GM21390 (cell line): ENCODE measurements around the gene PCDHB6.
"Not testable (repeated sequence)": the region's sequence is repeated elsewhere in the genome, so short reads cannot be mapped to it uniquely, and the experiment has no call there.

Experiments
- ATAC-seq: cut with Tn5 transposase; IDR thresholded peaks from one replicate; pipeline ENCODE4 v1.9.1; 2021; ENCODE audit not compliant: unreplicated experiment

Gene PCDHB6

DNA sequence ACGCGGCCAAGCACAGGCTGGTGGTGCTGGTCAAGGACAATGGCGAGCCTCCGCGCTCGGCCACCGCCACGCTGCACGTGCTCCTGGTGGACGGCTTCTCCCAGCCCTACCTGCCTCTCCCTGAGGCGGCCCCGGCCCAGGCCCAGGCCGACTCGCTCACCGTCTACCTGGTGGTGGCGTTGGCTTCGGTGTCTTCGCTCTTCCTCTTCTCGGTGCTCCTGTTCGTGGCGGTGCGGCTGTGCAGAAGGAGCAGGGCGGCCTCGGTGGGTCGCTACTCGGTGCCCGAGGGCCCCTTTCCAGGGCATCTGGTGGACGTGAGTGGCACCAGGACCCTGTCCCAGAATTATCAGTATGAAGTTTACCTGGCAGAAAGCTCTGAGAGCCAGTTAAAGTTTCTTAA, 8.0 kb downstream of the PCDHB6 start:
- ATAC-seq = not testable (repeated sequence)

DNA sequence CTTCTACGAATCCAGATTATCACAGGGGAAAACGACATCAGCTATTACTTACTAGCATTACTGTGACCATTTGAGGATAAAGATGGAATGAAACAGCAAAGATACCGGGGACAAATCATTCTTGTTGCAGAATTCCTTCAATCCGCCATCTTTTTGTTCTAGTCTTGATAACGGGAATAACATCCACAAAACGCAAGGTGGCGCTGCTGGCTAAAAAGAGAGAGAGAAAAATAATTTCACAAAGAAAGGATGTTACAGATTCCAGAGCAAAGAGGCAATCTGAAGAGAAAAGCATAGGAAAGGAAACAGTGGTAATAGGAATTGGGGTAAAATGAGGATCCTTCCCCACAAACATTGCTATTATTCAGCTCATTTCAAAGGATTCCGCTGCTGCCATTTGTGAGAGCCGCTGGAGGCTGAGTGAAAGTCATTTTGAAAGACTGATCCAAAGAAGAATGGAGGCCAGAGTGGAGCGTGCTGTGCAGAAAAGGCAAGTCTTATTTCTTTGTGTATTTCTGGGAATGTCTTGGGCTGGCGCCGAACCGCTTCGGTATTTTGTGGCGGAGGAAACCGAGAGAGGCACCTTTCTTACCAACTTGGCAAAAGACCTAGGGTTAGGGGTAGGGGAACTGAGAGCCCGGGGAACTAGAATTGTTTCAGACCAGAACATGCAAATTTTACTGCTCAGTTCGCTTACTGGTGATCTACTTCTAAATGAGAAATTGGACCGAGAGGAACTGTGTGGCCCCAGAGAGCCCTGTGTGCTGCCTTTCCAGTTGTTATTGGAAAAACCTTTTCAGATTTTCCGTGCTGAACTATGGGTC, 22.7 kb downstream of the PCDHB6 start, which contains the start of gene PCDHB7:
Gene PCDHB7 (plus strand): TSS at position 264 of the 824 bp plus-strand sequence. CDS start 192 bp downstream, at position 456.
- ATAC-seq = no peak

DNA sequence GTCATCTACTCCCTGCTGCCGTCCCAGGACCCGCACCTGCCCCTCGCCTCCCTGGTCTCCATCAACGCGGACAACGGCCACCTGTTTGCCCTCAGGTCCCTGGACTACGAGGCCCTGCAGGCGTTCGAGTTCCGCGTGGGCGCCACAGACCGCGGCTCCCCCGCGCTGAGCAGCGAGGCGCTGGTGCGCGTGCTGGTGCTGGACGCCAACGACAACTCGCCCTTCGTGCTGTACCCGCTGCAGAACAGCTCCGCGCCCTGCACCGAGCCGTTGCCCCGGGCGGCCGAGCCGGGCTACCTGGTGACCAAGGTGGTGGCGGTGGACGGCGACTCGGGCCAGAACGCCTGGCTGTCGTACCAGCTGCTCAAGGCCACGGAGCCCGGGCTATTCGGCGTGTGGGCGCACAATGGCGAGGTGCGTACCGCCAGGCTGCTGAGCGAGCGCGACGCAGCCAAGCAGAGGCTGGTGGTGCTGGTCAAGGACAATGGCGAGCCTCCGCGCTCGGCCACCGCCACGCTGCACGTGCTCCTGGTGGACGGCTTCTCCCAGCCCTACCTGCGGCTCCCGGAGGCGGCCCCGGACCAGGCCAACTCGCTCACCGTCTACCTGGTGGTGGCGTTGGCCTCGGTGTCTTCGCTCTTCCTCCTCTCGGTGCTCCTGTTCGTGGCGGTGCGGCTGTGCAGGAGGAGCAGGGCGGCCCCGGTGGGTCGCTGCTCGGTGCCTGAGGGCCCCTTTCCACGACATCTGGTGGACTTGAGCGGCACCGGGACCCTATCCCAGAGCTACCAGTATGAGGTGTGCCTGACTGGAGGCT, 24.6 kb downstream of the PCDHB6 start:
- not testable (repeated sequence) for ATAC-seq

DNA sequence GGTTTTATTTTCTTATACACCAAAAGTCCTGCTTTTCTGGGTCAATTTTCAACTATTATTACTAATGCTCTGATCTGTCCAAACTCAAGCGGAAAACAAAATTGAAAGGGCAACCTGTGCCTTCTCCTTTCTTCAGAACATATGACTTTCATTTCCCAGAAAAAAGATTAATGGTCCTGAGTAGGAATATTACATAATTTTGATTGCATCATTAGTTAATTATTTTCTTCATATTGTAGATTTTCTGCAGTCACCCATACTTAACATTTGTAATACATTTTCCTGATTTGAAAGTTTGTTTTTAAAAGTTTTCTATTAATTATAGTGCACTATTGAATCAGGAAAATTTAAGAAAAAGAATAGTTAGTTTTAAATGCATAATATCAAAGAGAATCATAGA, 26.1 kb downstream of the PCDHB6 start:
- ATAC-seq = no peak

DNA sequence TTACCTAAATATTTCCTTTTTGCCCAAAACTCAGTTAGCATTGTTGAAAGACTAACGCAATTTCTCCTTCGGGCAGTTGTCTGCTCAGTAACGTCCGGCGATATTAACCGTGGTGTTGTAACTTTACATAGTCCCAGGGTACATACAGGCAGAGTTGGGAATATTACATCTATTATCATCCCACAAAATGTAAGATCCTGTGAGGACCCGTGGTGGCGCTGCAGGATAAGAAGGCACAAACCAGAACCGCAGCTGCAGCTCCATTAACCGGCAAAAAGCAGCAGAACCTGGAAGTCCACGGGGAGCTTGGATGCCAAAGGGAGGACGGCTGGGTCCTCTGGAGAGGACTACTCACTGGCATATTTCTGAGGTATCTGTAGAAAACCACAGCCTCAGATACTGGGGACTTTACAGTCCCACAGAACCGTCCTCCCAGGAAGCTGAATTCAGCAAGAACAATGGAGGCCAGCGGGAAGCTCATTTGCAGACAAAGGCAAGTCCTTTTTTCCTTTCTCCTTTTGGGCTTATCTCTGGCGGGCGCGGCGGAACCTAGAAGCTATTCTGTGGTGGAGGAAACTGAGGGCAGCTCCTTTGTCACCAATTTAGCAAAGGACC, 27.8 kb downstream of the PCDHB6 start, which contains the start of gene PCDHB8:
Gene PCDHB8 (plus strand): TSS at position 214 of the 615 bp plus-strand sequence. CDS start 245 bp downstream, at position 459.
- ATAC-seq = not testable (repeated sequence)

DNA sequence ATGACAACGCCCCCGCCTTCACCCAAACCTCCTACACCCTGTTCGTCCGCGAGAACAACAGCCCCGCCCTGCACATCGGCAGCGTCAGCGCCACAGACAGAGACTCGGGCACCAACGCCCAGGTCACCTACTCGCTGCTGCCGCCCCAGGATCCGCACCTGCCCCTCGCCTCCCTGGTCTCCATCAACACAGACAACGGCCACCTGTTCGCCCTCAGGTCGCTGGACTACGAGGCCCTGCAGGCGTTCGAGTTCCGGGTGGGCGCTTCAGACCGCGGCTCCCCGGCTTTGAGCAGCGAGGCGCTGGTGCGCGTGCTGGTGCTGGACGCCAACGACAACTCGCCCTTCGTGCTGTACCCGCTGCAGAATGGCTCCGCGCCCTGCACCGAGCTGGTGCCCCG, 29.5 kb downstream of the PCDHB6 start:
- not testable (repeated sequence) for ATAC-seq

DNA sequence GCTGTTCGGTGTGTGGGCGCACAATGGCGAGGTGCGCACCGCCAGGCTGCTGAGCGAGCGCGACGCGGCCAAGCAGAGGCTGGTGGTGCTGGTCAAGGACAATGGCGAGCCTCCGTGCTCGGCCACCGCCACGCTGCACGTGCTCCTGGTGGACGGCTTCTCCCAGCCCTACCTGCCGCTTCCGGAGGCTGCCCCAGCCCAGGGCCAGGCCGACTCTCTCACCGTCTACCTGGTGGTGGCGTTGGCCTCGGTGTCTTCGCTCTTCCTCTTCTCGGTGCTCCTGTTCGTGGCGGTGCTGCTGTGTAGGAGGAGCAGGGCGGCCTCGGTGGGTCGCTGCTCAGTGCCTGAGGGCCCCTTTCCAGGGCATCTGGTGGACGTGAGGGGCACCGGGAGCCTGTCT, 30.0 kb downstream of the PCDHB6 start:
- ATAC-seq = not testable (repeated sequence)

DNA sequence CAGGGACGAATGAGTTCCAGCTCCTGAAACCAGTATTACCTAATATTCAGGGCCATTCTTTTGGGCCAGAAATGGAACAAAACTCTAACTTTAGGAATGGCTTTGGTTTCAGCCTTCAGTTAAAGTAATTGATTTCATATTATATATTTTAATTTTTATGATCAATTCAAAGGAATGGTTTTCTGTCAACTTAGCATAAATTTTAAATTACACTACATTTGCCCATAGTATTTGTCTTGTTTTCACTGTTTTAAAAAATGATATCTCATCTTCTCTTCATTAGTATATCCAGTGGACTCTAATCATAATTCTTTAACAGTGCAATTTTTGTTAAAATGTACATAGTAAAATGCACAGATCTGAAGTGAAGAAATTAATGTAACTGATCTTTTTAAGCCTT, 30.5 kb downstream of the PCDHB6 start:
- ATAC-seq = no peak

DNA sequence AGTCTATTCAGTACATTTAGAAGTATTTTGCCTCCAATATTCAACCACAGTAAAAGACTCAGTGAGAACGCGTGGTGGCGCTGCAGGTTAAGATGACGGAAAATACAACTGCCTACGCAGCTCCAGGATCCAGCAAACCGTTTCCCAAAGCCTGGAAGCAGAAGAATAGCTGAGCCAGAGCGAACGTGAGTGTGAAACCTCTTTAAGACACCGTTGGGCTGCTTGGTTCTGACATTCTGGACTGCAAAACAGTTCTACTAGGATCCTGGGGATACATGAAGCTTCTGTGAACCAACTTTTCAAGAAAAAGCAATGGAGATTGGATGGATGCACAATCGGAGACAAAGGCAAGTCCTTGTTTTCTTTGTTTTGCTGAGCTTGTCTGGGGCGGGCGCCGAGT, 32.4 kb downstream of the PCDHB6 start, which contains the start of gene PCDHB16:
Gene PCDHB16 (plus strand): TSS at position 140 of the 400 bp plus-strand sequence. CDS start 173 bp downstream, at position 313.
- ATAC-seq = no peak

DNA sequence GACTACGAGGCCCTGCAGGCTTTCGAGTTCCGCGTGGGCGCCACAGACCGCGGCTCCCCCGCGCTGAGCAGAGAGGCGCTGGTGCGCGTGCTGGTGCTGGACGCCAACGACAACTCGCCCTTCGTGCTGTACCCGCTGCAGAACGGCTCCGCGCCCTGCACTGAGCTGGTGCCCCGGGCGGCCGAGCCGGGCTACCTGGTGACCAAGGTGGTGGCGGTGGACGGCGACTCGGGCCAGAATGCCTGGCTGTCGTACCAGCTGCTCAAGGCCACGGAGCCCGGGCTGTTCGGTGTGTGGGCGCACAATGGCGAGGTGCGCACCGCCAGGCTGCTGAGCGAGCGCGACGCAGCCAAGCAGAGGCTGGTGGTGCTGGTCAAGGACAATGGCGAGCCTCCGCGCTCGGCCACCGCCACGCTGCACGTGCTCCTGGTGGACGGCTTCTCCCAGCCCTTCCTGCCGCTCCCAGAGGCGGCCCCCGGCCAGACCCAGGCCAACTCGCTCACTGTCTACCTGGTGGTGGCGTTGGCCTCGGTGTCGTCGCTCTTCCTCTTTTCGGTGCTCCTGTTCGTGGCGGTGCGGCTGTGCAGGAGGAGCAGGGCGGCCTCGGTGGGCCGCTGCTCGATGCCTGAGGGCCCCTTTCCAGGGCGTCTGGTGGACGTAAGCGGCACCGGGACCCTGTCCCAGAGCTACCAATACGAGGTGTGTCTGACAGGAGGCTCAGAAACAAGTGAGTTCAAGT, 34.4 kb downstream of the PCDHB6 start:
- not testable (repeated sequence) for ATAC-seq

DNA sequence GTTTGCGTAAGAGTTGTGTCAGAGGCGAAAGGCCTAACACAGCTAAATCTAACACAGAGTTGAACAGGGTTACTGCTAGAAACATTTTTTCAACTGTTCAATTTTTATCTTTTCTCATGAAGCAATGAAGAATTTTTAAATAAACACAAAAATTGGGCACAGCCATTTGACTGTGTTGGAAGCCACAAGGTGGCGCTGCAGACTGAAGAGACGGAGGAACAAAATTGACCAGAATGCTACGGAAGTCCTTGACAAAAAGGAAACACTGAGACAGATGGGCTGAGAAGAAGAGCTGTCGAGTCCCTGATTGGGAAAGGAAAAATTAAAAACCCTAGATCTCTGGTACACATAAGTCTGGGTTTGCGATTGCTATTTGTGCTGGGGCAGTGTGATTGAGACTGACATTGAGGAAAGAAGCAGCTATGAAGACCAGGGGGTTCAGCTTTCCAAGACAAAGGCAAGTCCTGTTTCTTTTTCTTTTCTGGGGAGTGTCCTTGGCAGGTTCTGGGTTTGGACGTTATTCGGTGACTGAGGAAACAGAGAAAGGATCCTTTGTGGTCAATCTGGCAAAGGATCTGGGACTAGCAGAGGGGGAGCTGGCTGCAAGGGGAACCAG, 37.1 kb downstream of the PCDHB6 start, which contains the start of gene PCDHB9:
Gene PCDHB9 (plus strand): TSS at position 265 of the 616 bp plus-strand sequence. CDS start 158 bp downstream, at position 423.
- no peak for ATAC-seq

DNA sequence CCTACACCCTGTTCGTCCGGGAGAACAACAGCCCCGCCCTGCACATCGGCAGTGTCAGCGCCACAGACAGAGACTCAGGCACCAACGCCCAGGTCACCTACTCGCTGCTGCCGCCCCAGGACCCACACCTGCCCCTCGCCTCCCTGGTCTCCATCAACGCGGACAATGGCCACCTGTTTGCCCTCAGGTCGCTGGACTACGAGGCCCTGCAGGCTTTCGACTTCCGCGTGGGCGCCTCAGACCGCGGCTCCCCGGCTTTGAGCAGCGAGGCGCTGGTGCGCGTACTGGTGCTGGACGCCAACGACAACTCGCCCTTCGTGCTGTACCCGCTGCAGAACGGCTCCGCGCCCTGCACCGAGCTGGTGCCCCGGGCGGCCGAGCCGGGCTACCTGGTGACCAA, 38.8 kb downstream of the PCDHB6 start:
- ATAC-seq = not testable (repeated sequence)

DNA sequence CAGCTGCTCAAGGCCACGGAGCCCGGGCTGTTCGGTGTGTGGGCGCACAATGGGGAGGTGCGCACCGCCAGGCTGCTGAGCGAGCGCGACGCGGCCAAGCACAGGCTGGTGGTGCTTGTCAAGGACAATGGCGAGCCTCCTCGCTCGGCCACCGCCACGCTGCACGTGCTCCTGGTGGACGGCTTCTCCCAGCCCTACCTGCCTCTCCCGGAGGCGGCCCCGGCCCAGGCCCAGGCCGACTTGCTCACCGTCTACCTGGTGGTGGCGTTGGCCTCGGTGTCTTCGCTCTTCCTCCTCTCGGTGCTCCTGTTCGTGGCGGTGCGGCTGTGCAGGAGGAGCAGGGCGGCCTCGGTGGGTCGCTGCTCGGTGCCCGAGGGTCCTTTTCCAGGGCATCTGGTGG, 39.3 kb downstream of the PCDHB6 start:
- not testable (repeated sequence) for ATAC-seq

DNA sequence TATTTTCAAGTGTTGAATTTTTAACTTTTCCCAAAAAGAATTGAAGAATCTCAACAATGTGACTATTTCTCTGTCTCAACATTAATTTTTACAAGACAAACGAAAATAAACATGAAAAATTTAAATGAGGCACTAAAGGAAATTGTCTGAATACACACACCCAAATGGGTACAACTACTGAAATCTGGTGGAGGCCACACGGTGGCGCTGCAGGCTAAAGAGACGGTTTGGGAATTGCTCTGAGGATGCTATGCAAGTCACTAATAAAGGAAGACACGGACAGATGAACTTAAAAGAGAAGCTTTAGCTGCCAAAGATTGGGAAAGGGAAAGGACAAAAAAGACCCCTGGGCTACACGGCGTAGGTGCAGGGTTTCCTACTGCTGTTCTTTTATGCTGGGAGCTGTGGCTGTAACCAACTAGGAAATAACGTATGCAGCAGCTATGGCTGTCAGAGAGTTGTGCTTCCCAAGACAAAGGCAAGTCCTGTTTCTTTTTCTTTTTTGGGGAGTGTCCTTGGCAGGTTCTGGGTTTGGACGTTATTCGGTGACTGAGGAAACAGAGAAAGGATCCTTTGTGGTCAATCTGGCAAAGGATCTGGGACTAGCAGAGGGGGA, 42.4 kb downstream of the PCDHB6 start, which contains the start of gene PCDHB10:
Gene PCDHB10 (plus strand): TSS at position 244 of the 616 bp plus-strand sequence. CDS start 200 bp downstream, at position 444.
- no peak for ATAC-seq

DNA sequence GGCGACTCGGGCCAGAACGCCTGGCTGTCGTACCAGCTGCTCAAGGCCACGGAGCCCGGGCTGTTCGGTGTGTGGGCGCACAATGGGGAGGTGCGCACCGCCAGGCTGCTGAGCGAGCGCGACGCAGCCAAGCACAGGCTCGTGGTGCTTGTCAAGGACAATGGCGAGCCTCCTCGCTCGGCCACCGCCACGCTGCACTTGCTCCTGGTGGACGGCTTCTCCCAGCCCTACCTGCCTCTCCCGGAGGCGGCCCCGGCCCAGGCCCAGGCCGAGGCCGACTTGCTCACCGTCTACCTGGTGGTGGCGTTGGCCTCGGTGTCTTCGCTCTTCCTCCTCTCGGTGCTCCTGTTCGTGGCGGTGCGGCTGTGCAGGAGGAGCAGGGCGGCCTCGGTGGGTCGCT, 44.5 kb downstream of the PCDHB6 start:
- not testable (repeated sequence) for ATAC-seq

DNA sequence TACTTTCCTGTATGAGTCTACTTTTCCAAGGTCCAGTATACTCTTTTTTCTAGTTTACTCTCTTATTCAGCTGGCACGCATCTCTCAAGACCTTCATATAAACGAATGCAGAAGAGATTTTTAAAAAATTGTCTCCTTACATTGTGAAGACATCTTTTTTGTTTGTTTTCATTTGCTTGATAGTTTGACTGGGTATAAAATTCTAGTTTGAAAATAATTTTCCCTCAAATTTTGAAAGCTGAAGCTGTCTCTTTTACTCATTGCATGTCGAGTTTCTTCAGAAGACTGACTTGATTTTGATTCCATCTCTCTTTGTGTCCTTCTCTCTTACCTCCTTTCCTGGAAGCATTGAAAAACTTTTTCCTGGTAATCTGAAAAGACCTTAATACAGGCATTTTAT, 46.5 kb downstream of the PCDHB6 start:
- ATAC-seq = no peak

DNA sequence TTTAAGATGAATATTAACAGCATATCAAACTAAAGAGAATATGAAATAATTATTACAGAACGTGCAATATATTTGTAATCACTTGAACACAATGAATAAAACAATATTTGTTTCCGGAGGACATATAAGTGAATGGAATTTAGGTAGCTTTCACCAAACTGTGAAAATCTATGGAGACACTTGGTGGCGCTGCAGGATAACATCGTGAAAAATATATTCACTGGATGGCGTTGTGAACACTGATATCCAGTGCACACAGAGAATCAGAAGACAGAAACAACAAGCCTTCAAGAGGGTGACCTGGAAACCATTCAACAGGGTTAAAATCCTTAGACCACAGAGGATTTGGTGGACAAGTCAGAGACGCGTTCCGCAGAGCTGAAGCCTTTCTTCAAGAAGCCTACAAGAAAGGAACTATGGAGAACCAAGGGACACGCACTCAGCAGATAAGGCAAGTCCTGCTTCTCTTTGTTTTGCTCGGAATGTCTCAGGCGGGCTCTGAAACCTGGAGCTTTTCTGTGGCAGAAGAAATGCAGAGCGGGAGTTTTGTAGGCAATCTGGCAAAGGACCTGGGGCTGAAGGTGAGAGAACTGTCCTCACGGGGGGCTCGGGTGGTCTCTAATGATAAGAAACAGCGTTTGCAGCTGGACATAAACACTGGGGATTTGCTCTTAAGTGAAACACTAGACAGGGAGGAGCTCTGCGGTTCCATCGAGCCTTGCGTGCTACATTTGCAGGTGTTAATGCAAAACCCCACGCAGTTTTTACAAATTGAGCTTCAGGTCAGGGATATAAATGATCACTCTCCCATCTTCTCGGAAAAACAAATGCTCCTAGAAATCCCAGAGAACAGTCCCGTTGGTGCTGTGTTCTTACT, 49.7 kb downstream of the PCDHB6 start, which contains the start of gene PCDHB11:
Gene PCDHB11 (plus strand): TSS at position 269 of the 877 bp plus-strand sequence. CDS start 148 bp downstream, at position 417.
- ATAC-seq = no peak

DNA sequence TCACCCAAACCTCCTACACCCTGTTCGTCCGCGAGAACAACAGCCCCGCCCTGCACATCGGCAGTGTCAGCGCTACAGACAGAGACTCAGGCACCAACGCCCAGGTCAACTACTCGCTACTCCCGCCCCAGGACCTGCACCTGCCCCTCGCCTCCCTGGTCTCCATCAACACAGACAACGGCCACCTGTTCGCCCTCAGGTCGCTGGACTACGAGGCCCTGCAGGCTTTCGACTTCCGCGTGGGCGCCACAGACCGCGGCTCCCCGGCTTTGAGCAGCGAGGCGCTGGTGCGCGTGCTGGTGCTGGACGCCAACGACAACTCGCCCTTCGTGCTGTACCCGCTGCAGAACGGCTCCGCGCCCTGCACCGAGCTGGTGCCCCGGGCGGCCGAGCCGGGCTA, 51.3 kb downstream of the PCDHB6 start:
- ATAC-seq = not testable (repeated sequence)
